GM18499 (cell line): ENCODE results near the gene EPC1.

Experiments
- ATAC-seq: cut with Tn5 transposase; IDR thresholded peaks from one replicate; pipeline ENCODE4 v1.9.1; 2021; ENCODE audit warnings: moderate number of reproducible peaks; ENCODE audit not compliant: insufficient read depth, unreplicated experiment

Gene EPC1

GRCh38 chr10:32340596-32341180, 6.3 kb downstream of the EPC1 start:
- no peak for ATAC-seq

DNA sequence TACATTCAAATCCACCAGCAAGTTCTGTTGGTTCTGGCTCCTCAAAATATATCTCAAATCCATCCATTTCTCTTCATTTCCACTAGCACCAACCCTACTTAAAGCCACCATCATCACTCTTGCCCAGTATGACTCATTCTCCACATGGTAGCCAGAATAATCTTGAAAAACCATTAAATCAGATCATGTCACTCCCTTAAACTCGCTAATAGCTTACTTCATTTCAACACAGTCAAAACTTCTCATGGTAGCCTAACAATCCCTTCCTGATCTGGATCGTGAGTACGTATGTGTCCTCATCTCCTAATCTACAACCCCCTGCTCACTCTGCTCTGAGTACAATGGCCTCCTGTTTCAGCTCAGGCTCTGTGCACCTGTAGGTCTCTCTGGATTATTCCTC, 8.7 kb downstream of the EPC1 start:
- ATAC-seq = no peak

DNA sequence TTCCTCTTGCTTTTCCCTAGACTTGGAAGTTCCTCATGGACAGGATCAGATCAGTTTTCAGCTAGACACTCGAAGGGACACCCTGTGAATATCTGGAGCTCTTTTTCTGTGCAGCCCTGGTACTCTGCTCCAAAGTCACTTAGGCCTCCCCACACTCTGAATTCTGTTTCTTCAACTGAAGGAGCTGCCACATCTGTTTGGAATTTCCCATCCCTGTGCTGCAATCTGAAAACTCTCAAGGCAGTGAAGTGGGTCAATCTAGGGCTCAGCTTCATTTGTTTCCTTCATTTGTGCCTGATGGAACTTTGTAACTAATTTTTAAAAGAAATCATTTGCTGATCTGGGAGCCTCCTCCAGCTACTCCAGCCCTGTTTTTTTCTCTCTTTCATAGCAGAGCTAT, 9.6 kb downstream of the EPC1 start:
- no peak for ATAC-seq

GRCh38 chr10:32333849-32334248, 13.1 kb downstream of the EPC1 start:
- no peak for ATAC-seq

- ATAC-seq = peak; percentile 92
Measured at GRCh38 chr10:32332299-32332750, 14.6 kb downstream of the EPC1 start.

DNA sequence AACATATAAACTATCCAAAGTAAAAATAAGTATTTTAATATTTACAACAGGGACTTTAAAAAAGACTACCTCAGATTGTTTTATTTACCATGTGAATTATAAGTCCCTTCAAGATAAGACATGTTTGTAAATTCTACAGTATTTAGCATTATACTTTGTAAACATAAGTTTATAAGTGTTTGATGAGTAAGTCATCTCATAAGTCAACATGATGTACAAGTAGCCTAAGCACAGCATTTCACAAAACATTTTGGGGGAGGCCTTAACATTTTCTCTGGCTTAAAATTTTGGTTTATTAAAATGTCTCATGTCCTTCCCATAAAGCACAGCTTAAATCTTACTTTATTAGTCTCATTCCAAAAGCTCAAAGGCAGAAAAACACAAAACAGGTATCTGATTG, 15.4 kb downstream of the EPC1 start:
- no peak for ATAC-seq

DNA sequence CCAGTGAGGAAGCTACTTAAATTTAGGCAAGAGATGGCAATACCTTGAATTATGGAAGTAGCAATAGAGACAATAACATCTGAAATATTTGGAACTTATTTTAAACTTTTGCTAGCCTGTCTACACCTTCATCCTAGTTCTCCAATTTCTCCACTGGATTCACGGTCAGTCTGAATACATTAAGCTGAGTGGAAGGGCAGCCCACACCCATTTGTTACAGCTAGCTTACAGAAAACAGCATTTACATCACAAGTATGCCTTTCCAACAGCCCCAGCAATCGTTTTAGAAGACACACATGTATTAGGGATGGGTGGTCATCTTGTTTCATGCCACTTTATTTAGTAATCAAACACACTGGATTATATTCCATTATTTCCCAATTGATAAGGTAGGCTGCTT, 16.7 kb downstream of the EPC1 start:
- no peak for ATAC-seq

DNA sequence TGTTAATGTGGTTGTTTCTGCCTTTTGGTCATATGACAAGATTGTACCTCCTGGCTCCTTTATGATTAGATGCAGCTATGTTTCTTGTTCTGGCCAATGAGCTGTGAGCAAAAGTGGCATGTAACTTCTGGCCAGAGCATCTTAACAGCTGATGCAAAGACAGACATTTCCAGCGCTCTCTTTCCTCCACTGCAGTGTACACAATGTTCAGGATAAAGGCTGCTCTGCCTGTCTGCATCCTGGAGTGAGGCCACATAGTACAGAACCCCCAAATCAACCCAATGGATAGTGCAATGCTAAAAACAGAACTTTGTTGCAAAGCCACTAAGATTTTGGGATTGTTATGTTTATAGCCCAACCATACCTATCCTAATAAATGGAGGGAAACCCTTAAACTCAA, 17.9 kb downstream of the EPC1 start:
- ATAC-seq = no peak

DNA sequence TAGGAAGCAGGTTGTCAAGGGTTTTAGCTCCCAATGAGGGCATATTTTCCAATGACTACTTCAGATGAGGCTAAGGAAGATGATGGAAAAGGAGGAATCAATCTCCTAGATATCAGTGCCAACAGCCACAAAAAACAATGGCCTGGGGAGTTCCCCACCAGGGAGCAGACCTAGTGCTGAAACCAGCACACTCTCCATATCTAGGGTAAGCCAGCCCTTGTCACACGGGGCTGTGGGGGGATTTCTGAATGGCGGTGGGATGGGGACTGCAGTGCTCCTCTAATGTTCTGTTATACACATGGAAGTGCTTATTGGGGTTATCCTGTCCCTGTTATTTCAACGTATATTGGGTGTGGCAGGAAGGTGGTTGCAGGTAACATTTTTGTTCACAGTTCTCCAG, 18.5 kb downstream of the EPC1 start:
- no peak for ATAC-seq

GRCh38 chr10:32327364-32327691, 19.6 kb downstream of the EPC1 start:
- ATAC-seq = no peak

- ATAC-seq = no peak
Measured at GRCh38 chr10:32326680-32327363, 20.1 kb downstream of the EPC1 start.

DNA sequence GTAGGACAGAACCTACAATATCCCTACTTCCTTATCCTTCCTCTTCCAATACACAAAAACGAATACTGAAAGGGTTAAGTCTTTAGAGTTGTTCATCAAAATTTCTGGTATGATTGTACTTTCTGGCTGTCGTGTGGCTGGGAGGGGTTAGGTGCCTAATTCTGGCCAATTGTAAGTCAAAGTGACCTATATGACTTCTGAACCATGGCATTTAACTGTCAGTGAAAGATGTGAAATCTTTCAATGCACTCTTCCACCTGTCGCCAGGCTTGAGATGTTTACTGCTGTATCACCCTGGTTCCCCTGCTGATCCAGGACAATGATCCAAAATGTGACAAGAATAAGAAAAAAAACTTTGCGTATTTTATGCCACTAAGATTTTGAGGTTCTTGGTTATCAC, 20.8 kb downstream of the EPC1 start:
- ATAC-seq = no peak

DNA sequence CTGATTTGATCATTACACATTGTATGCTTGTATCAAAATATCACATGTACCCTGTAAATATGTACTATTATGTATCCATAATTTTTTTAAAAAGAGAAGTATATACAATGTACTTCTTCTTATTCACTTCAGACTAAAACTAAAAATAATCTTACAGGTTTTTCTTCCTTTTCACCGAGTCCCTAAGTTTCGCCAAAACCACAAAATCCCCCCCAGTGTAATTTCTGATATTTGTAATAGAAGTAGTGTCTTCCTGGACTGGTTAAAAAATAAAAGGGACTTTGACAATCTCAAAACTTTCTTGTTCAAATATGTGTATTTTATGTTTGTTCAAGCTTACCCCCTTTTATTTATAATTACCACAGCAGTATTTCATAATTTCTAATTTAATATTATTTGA, 23.9 kb downstream of the EPC1 start:
- no peak for ATAC-seq

DNA sequence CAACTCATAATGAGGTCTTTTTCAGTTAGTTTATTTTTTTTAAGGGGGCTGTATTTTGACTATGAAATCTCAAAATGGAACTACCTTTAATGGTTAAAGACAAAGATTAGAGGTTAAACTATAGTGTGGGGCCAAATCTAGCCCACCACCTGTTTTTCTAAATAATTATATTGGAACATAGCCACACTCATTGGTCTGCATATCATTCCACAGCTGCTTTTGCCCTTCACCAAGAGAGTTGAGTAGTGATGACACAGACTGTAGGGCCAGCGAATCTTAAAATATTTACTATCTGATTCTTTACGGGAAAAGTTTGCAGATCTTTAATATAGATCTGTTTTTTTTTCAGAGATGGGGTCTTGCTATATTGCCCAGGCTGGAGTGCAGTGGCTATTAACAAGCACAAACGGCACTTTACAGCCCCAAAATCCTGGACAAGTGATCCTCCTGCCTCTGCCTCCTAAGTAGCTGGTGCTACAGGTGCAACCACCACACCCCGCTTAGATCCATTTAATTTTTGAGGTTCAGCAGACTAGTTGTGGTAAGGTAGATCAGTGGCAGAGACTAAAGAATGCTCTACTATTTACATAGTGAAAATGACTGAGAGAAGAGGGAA, 25.8 kb downstream of the EPC1 start:
- no peak for ATAC-seq

DNA sequence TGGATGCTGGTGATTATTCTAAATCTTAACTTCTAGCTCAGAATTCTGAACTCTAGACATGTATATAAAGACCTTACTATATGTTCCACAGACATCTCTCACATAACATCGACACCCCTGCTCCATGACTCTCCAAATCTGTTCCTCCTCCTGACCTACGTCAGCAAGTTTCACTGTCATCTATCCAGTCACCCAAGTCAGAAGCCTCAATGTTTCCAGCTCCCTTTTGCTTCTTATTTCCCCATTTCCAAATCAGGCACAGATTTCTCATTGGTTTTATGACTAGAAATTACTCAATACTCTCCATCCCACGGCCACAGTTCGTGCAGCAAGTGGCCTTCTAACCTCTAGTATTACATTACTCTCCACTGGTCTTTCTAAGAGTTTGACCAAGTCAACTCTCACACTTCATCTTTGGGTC, 28.5 kb downstream of the EPC1 start:
- peak; percentile 33 for ATAC-seq

GRCh38 chr10:32317795-32318357, 29.1 kb downstream of the EPC1 start:
- peak; percentile 90 for ATAC-seq

GRCh38 chr10:32315424-32315823, 31.5 kb downstream of the EPC1 start:
- ATAC-seq = no peak

- ATAC-seq = no peak
Measured at GRCh38 chr10:32314588-32314987, 32.4 kb downstream of the EPC1 start.

- ATAC-seq = no peak
Measured at GRCh38 chr10:32308027-32308603, 38.8 kb downstream of the EPC1 start.

- no peak for ATAC-seq
Measured at GRCh38 chr10:32307609-32308008, 39.3 kb downstream of the EPC1 start.

- no peak for ATAC-seq
Measured at GRCh38 chr10:32299354-32299980, 47.5 kb downstream of the EPC1 start.
